ENCODE results near the gene ATP2C1. TPM values are rescaled to one million over a fixed set of nuclear protein-coding genes. Genes with fewer than 3 reads are reported as not detected.
"Not testable (repeated sequence)": the region's sequence is repeated elsewhere in the genome, so short reads cannot be mapped to it uniquely, and the experiment has no call there.

The ATP2C1 gene
- total and polyA plus RNA-seq, 5 donors from 2014 or later = 10.5 to 83.6 (median 16.9) TPM

- not testable (repeated sequence) for H3K9me3 Mint-ChIP-seq
- peaks cover 52% of the 10 kb centered on the region for H3K36me3 Mint-ChIP-seq
These were observed 78.7 kb downstream of the ATP2C1 start for GRCh38 chr3:130972592-130972991.

GRCh38 chr3:130973406-130973805, 79.5 kb downstream of the ATP2C1 start:
- H3K9me3 Mint-ChIP-seq = peaks cover 0 to 2% (median 0%) of the 10 kb centered on the region in 7 donors
- Histone ChIP-seq H3K4me1 (ENCODE audit: control insufficient read depth, insufficient read depth, low read length, poor library complexity, severe bottlenecking) (no peaks in the 10 kb centered on the region), H3K27ac (ENCODE audit: insufficient read depth, low read length, poor library complexity, severe bottlenecking) (no peak overlapping the region), H3K9me3 (ENCODE audit: control insufficient read depth in 2 of 2, low read length in 2 of 2) (no peaks in the 10 kb centered on the region), H3K27me3 (ENCODE audit: control insufficient read depth, insufficient read depth, low read length) (no peaks in the 10 kb centered on the region), H3K36me3 (ENCODE audit: control insufficient read depth, insufficient read depth, low read length) (peaks cover 58% of the 10 kb centered on the region), H3K4me3 (ENCODE audit: low read depth, low read length) (no peak overlapping the region)
- ATAC-seq (ENCODE audit: low read depth in 2 of 2) = no peak
- no peak overlapping the region for H3K4me3 Mint-ChIP-seq
- no peak overlapping the region for H3K27ac Mint-ChIP-seq
- peaks cover 0 to 13% (median 4%) of the 10 kb centered on the region in 4 donors for H3K4me1 Mint-ChIP-seq
- peaks cover 49% of the 10 kb centered on the region for H3K36me3 Mint-ChIP-seq
- DNase-seq = no peak
- H3K27me3 Mint-ChIP-seq = no peaks in the 10 kb centered on the region

More at GRCh38 chr3:130972592-130972991, 78.7 kb downstream of the ATP2C1 start:
- H3K9me3 ChIP-seq (ENCODE audit: control insufficient read depth in 2 of 2, low read length in 2 of 2); H3K27ac Mint-ChIP-seq; H3K4me3 ChIP-seq (ENCODE audit: low read depth, low read length); H3K27me3 Mint-ChIP-seq; H3K27ac ChIP-seq (ENCODE audit: insufficient read depth, low read length, poor library complexity, severe bottlenecking); ATAC-seq (ENCODE audit: low read depth in 2 of 2); H3K4me1 ChIP-seq (ENCODE audit: control insufficient read depth, insufficient read depth, low read length, poor library complexity, severe bottlenecking); H3K4me3 Mint-ChIP-seq; H3K27me3 ChIP-seq (ENCODE audit: control insufficient read depth, insufficient read depth, low read length); DNase-seq: not testable (repeated sequence)
- H3K4me1 Mint-ChIP-seq = peaks cover 0 to 10% (median 4%) of the 10 kb centered on the region in 4 donors
- peaks cover 60% of the 10 kb centered on the region for H3K36me3 ChIP-seq (ENCODE audit: control insufficient read depth, insufficient read depth, low read length)

GRCh38 chr3:130974201-130974600, 80.3 kb downstream of the ATP2C1 start:
- H3K36me3 Mint-ChIP-seq = peaks cover 54% of the 10 kb centered on the region
- peak overlapping the region in 1 of 4 donors; percentile 13 for H3K4me3 Mint-ChIP-seq

GRCh38 chr3:130975251-130975650, 81.4 kb downstream of the ATP2C1 start:
- H3K36me3 ChIP-seq (ENCODE audit: control insufficient read depth, insufficient read depth, low read length) = peaks cover 54% of the 10 kb centered on the region
- peaks cover 0 to 14% (median 6%) of the 10 kb centered on the region in 4 donors for H3K4me1 Mint-ChIP-seq
- H3K27me3 Mint-ChIP-seq = no peaks in the 10 kb centered on the region
- H3K27me3 ChIP-seq (ENCODE audit: control insufficient read depth, insufficient read depth, low read length) = no peaks in the 10 kb centered on the region
- H3K4me3 ChIP-seq (ENCODE audit: low read depth, low read length) = no peak overlapping the region
- peaks cover 55% of the 10 kb centered on the region for H3K36me3 Mint-ChIP-seq
- ATAC-seq (ENCODE audit: low read depth in 2 of 2) (no peak), DNase-seq (no peak)
- H3K27ac Mint-ChIP-seq = no peak overlapping the region
- H3K4me3 Mint-ChIP-seq = no peak overlapping the region
- H3K9me3 Mint-ChIP-seq = peaks cover 0 to 2% (median 0%) of the 10 kb centered on the region in 7 donors
- H3K4me1 ChIP-seq (ENCODE audit: control insufficient read depth, insufficient read depth, low read length, poor library complexity, severe bottlenecking) = no peaks in the 10 kb centered on the region
- no peak overlapping the region for H3K27ac ChIP-seq (ENCODE audit: insufficient read depth, low read length, poor library complexity, severe bottlenecking)
- no peaks in the 10 kb centered on the region for H3K9me3 ChIP-seq (ENCODE audit: control insufficient read depth in 2 of 2, low read length in 2 of 2)

More at GRCh38 chr3:130974201-130974600, 80.3 kb downstream of the ATP2C1 start:
- H3K27ac ChIP-seq (ENCODE audit: insufficient read depth, low read length, poor library complexity, severe bottlenecking) = no peak overlapping the region
- Mint-ChIP-seq H3K27me3 (no peaks in the 10 kb centered on the region), H3K4me1 (peaks cover 0 to 14% (median 5%) of the 10 kb centered on the region in 4 donors), H3K9me3 (peaks cover 0 to 2% (median 0%) of the 10 kb centered on the region in 7 donors), H3K27ac (no peak overlapping the region)
- H3K9me3 ChIP-seq (ENCODE audit: control insufficient read depth in 2 of 2, low read length in 2 of 2) = no peaks in the 10 kb centered on the region
- ATAC-seq (ENCODE audit: low read depth in 2 of 2) = no peak
- no peak for DNase-seq
- no peaks in the 10 kb centered on the region for H3K27me3 ChIP-seq (ENCODE audit: control insufficient read depth, insufficient read depth, low read length)
- peaks cover 56% of the 10 kb centered on the region for H3K36me3 ChIP-seq (ENCODE audit: control insufficient read depth, insufficient read depth, low read length)
- no peaks in the 10 kb centered on the region for H3K4me1 ChIP-seq (ENCODE audit: control insufficient read depth, insufficient read depth, low read length, poor library complexity, severe bottlenecking)
- no peak overlapping the region for H3K4me3 ChIP-seq (ENCODE audit: low read depth, low read length)

GRCh38 chr3:130976706-130977105, 82.8 kb downstream of the ATP2C1 start:
- peaks cover 0 to 16% (median 6%) of the 10 kb centered on the region in 4 donors for H3K4me1 Mint-ChIP-seq
- Histone ChIP-seq H3K4me3 (ENCODE audit: low read depth, low read length) (no peak overlapping the region), H3K36me3 (ENCODE audit: control insufficient read depth, insufficient read depth, low read length) (peaks cover 41% of the 10 kb centered on the region), H3K27me3 (ENCODE audit: control insufficient read depth, insufficient read depth, low read length) (no peaks in the 10 kb centered on the region), H3K4me1 (ENCODE audit: control insufficient read depth, insufficient read depth, low read length, poor library complexity, severe bottlenecking) (no peaks in the 10 kb centered on the region), H3K27ac (ENCODE audit: insufficient read depth, low read length, poor library complexity, severe bottlenecking) (no peak overlapping the region), H3K9me3 (ENCODE audit: control insufficient read depth in 2 of 2, low read length in 2 of 2) (no peaks in the 10 kb centered on the region)
- H3K9me3 Mint-ChIP-seq = peaks cover 0 to 1% (median 0%) of the 10 kb centered on the region in 7 donors
- H3K4me3 Mint-ChIP-seq = no peak overlapping the region
- H3K36me3 Mint-ChIP-seq = peaks cover 52% of the 10 kb centered on the region
- ATAC-seq (ENCODE audit: low read depth in 2 of 2) = no peak
- H3K27ac Mint-ChIP-seq = peak overlapping the region in 1 of 3 donors; percentile 44
- no peaks in the 10 kb centered on the region for H3K27me3 Mint-ChIP-seq
- no peak for DNase-seq

GRCh38 chr3:130979117-130979516, 85.2 kb downstream of the ATP2C1 start:
- Mint-ChIP-seq H3K4me3 (no peak overlapping the region), H3K27ac (no peak overlapping the region), H3K27me3 (no peaks in the 10 kb centered on the region), H3K9me3 (no peaks in the 10 kb centered on the region), H3K36me3 (peaks cover 44% of the 10 kb centered on the region), H3K4me1 (peaks cover 0 to 13% (median 6%) of the 10 kb centered on the region in 4 donors)
- peaks cover 42% of the 10 kb centered on the region for H3K36me3 ChIP-seq (ENCODE audit: control insufficient read depth, insufficient read depth, low read length)
- no peaks in the 10 kb centered on the region for H3K27me3 ChIP-seq (ENCODE audit: control insufficient read depth, insufficient read depth, low read length)
- DNase-seq (no peak), ATAC-seq (ENCODE audit: low read depth in 2 of 2) (no peak)
- H3K9me3 ChIP-seq (ENCODE audit: control insufficient read depth in 2 of 2, low read length in 2 of 2) = no peaks in the 10 kb centered on the region
- no peaks in the 10 kb centered on the region for H3K4me1 ChIP-seq (ENCODE audit: control insufficient read depth, insufficient read depth, low read length, poor library complexity, severe bottlenecking)
- H3K4me3 ChIP-seq (ENCODE audit: low read depth, low read length) = no peak overlapping the region
- no peak overlapping the region for H3K27ac ChIP-seq (ENCODE audit: insufficient read depth, low read length, poor library complexity, severe bottlenecking)

GRCh38 chr3:130981469-130981868, 87.6 kb downstream of the ATP2C1 start:
- DNase-seq = no peak
- Histone ChIP-seq H3K27me3 (ENCODE audit: control insufficient read depth, insufficient read depth, low read length) (no peaks in the 10 kb centered on the region), H3K4me1 (ENCODE audit: control insufficient read depth, insufficient read depth, low read length, poor library complexity, severe bottlenecking) (no peaks in the 10 kb centered on the region), H3K9me3 (ENCODE audit: control insufficient read depth in 2 of 2, low read length in 2 of 2) (no peaks in the 10 kb centered on the region), H3K27ac (ENCODE audit: insufficient read depth, low read length, poor library complexity, severe bottlenecking) (no peak overlapping the region), H3K4me3 (ENCODE audit: low read depth, low read length) (no peak overlapping the region), H3K36me3 (ENCODE audit: control insufficient read depth, insufficient read depth, low read length) (peaks cover 29% of the 10 kb centered on the region)
- H3K36me3 Mint-ChIP-seq = peaks cover 48% of the 10 kb centered on the region
- no peak overlapping the region for H3K4me3 Mint-ChIP-seq
- no peak overlapping the region for H3K27ac Mint-ChIP-seq
- peaks cover 0 to 7% (median 2%) of the 10 kb centered on the region in 4 donors for H3K4me1 Mint-ChIP-seq
- no peaks in the 10 kb centered on the region for H3K9me3 Mint-ChIP-seq
- ATAC-seq (ENCODE audit: low read depth in 2 of 2) = no peak
- no peaks in the 10 kb centered on the region for H3K27me3 Mint-ChIP-seq

- Histone ChIP-seq H3K9me3 (ENCODE audit: control insufficient read depth in 2 of 2, low read length in 2 of 2) (no peaks in the 10 kb centered on the region), H3K27me3 (ENCODE audit: control insufficient read depth, insufficient read depth, low read length) (no peaks in the 10 kb centered on the region), H3K4me1 (ENCODE audit: control insufficient read depth, insufficient read depth, low read length, poor library complexity, severe bottlenecking) (no peaks in the 10 kb centered on the region), H3K4me3 (ENCODE audit: low read depth, low read length) (no peak overlapping the region), H3K36me3 (ENCODE audit: control insufficient read depth, insufficient read depth, low read length) (peaks cover 29% of the 10 kb centered on the region), H3K27ac (ENCODE audit: insufficient read depth, low read length, poor library complexity, severe bottlenecking) (no peak overlapping the region)
- Mint-ChIP-seq H3K9me3 (no peaks in the 10 kb centered on the region), H3K27ac (no peak overlapping the region), H3K4me3 (no peak overlapping the region), H3K4me1 (peaks cover 0 to 4% (median 2%) of the 10 kb centered on the region in 4 donors), H3K27me3 (no peaks in the 10 kb centered on the region), H3K36me3 (peaks cover 24% of the 10 kb centered on the region)
- no peak for ATAC-seq (ENCODE audit: low read depth in 2 of 2)
- DNase-seq = no peak
These were observed 96.4 kb downstream of the ATP2C1 start for GRCh38 chr3:130990282-130990681.
